SK-N-SH (cell line): Measurements from ENCODE around the gene TMEM60. TPM values are rescaled to one million over a fixed set of nuclear protein-coding genes. Genes with fewer than 3 reads are reported as not detected.

Experiments
- CTCF ChIA-PET: fragments of 300-600, 350-600 bp; formaldehyde crosslinking; extraction: SDS; loops from one replicate; lab custom pipeline; 2021; lab: Yijun Ruan, JAX
- POLR2A ChIA-PET: fragments of 350-600 bp; sonication (Branson Sonifier 250); formaldehyde crosslinking; extraction: SDS; loops from one replicate; lab custom pipeline; 2020; ENCODE audit warnings: antibody characterized with exemption, inconsistent platforms; lab: Yijun Ruan, JAX
- DNase-seq: peaks from one replicate; pipeline ENCODE4 v3.0.0; 2012
- H2AFZ ChIP-seq: fragments of 200-600 bp; sonication (generic); 2 replicates; pipeline ENCODE4 v1.8.1; 2016; ENCODE audit warnings: antibody characterized with exemption, mild to moderate bottlenecking, low read depth
- H3F3A ChIP-seq: fragments of 200-600 bp; sonication (generic); replicated peaks from 2 replicates; pipeline ENCODE3; 2016; ENCODE audit warnings: antibody characterized with exemption, mild to moderate bottlenecking; ENCODE audit not compliant: insufficient read depth
- H3K27ac ChIP-seq, 2 experiments: fragments of 200-500 bp in 1 of 2; fragments of 200-600 bp in 1 of 2; sonication (Bioruptor generic) in 1 of 2; sonication (generic), shearing (Covaris generic) in 1 of 2; 2 replicates each; pipeline versions ENCODE4 v1.5.1 to v1.6.1; 2014 to 2016; ENCODE audit warnings: low read depth in 2 of 2, inconsistent platforms in 1 of 2, low read length in 1 of 2, mild to moderate bottlenecking in 1 of 2, mixed read lengths in 1 of 2
- H3K27me3 ChIP-seq: fragments of 200-600 bp; sonication (generic), shearing (Covaris generic); 2 replicates; pipeline ENCODE4 v1.6.1; 2016; ENCODE audit warnings: mixed run types; ENCODE audit not compliant: insufficient read depth
- H3K36me3 ChIP-seq, 2 experiments: fragments of 200-500 bp in 1 of 2; fragments of 200-600 bp in 1 of 2; sonication (Bioruptor generic) in 1 of 2; sonication (generic) in 1 of 2; replicated peaks in 1 of 2; 2 replicates each; pipeline versions ENCODE3 to v1.5.1; 2014 to 2016; ENCODE audit warnings: low read length in 1 of 2, mild to moderate bottlenecking in 1 of 2; ENCODE audit not compliant: insufficient read depth in 2 of 2, control insufficient read depth in 1 of 2
- H3K4me1 ChIP-seq, 2 experiments: fragments of 200-500 bp in 1 of 2; fragments of 200-600 bp in 1 of 2; sonication (Bioruptor generic) in 1 of 2; sonication (generic), shearing (Covaris generic) in 1 of 2; 2 replicates each; pipeline versions ENCODE4 v1.5.1 to v1.6.1; 2014 to 2016; ENCODE audit warnings: low read depth in 1 of 2, low read length in 1 of 2, mixed run types in 1 of 2; ENCODE audit not compliant: insufficient read depth in 2 of 2, control insufficient read depth in 1 of 2
- H3K4me2 ChIP-seq: fragments of 200-600 bp; sonication (generic), shearing (Covaris generic); 2 replicates; pipeline ENCODE4 v1.6.1; 2017; ENCODE audit warnings: mixed run types
- H3K4me3 ChIP-seq, 2 experiments: fragments of 200-500 bp in 1 of 2; fragments of 200-600 bp in 1 of 2; sonication (Bioruptor generic) in 1 of 2; sonication (generic), shearing (Covaris generic) in 1 of 2; 2 replicates each; pipeline versions ENCODE4 v1.5.1 to v1.8.1; 2014 to 2016; ENCODE audit warnings: low read depth in 2 of 2, inconsistent platforms in 1 of 2, low read length in 1 of 2, mild to moderate bottlenecking in 1 of 2, mixed read lengths in 1 of 2, moderate library complexity in 1 of 2
- H3K79me2 ChIP-seq: fragments of 200-600 bp; sonication (generic); 2 replicates; pipeline ENCODE4 v1.8.1; 2017; ENCODE audit warnings: mild to moderate bottlenecking; ENCODE audit not compliant: insufficient read depth
- H3K9ac ChIP-seq: fragments of 200-600 bp; sonication (generic); 2 replicates; pipeline ENCODE4 v1.6.1; 2017; ENCODE audit warnings: mixed run types
- H3K9me2 ChIP-seq: fragments of 200-600 bp; sonication (generic); 2 replicates; pipeline ENCODE4 v1.6.1; 2017; ENCODE audit warnings: mixed run types
- H3K9me3 ChIP-seq: fragments of 200-600 bp; sonication (generic); 2 replicates; pipeline ENCODE4 v1.6.1; 2017; ENCODE audit warnings: mixed run types, mild to moderate bottlenecking, moderate library complexity
- H4K20me1 ChIP-seq: fragments of 200-600 bp; sonication (generic); 2 replicates; pipeline ENCODE4 v1.6.1; 2017; ENCODE audit warnings: mild to moderate bottlenecking, mixed run types; ENCODE audit not compliant: insufficient read depth
- ELF1 ChIP-seq: IDR thresholded peaks from 2 replicates; pipeline ENCODE4 v1.4.0; 2012
- EZH2phosphoT487 ChIP-seq: fragments of 200-600 bp; sonication (generic); IDR thresholded peaks from 2 replicates; pipeline ENCODE4 v1.6.1; 2017; ENCODE audit warnings: low read depth, mixed run types, mild to moderate bottlenecking, antibody characterized with exemption, moderate library complexity, borderline replicate concordance
- FOXJ3 ChIP-seq: sonication (generic); formaldehyde crosslinking; IDR thresholded peaks from 2 replicates; pipeline ENCODE4 v1.5.1; 2020; ENCODE audit warnings: mild to moderate bottlenecking, missing genetic modification reagents
- GABPA ChIP-seq: IDR thresholded peaks from 2 replicates; pipeline ENCODE4 v1.4.0; 2012; ENCODE audit warnings: low read depth, mild to moderate bottlenecking
- JUND ChIP-seq: IDR thresholded peaks from 2 replicates; pipeline ENCODE4 v1.4.0; 2012
- NFIC ChIP-seq: IDR thresholded peaks from 2 replicates; pipeline ENCODE4 v1.4.0; 2012; ENCODE audit warnings: borderline replicate concordance
- NRF1 ChIP-seq: IDR thresholded peaks from 2 replicates; pipeline ENCODE4 v1.6.1; 2012; ENCODE audit warnings: low read depth, mild to moderate bottlenecking, low read length
- POLR2AphosphoS5 ChIP-seq: IDR thresholded peaks from 2 replicates; pipeline ENCODE4 v1.6.1; 2012; ENCODE audit warnings: low read depth, low read length
- RFX5 ChIP-seq: IDR thresholded peaks from 2 replicates; pipeline ENCODE4 v1.6.1; 2012; ENCODE audit warnings: mild to moderate bottlenecking, improper control_type of control experiment, low read length
- SIN3A ChIP-seq: IDR thresholded peaks from 2 replicates; pipeline ENCODE4 v1.6.1; 2012; ENCODE audit warnings: low read depth, mild to moderate bottlenecking, low read length, moderate library complexity, borderline replicate concordance
- TAF1 ChIP-seq: IDR thresholded peaks from 2 replicates; pipeline ENCODE4 v1.6.1; 2012; ENCODE audit warnings: low read depth, mild to moderate bottlenecking, low read length, moderate library complexity, borderline replicate concordance
- TCF12 ChIP-seq: IDR thresholded peaks from 2 replicates; pipeline ENCODE4 v1.4.0; 2012
- TEAD4 ChIP-seq: IDR thresholded peaks from 2 replicates; pipeline ENCODE4 v1.4.0; 2012; ENCODE audit warnings: mild to moderate bottlenecking, borderline replicate concordance; ENCODE audit not compliant: insufficient read depth
- WGBS: methylation state at CpG from one replicate; pipeline ENCODE4 v1.1.6; 2017; ENCODE audit warnings: low lambda C conversion rate; 5-methylcytosine and 5-hydroxymethylcytosine counted together
- polyA plus RNA-seq, 3 experiments: library from polyadenylated mRNA; depleted of rRNA; stranded (reverse); fragments of >200 nt; gene quantifications; 2 replicates each; pipeline ENCODE4 v1.2.3, GENCODE V29; 2012
- TF ChIP-seq, protein P1 (sequence below): fragments of 150-350 bp; IDR thresholded peaks from 2 replicates; pipeline ENCODE4 v1.6.1; 2016; ENCODE audit warnings: mild to moderate bottlenecking, low read depth, low read length
- TF ChIP-seq, protein P2 (sequence below): IDR thresholded peaks from 2 replicates; pipeline ENCODE4; 2012
- TF ChIP-seq, protein P3 (sequence below): fragments of 150-350 bp; IDR thresholded peaks from 2 replicates; pipeline ENCODE4 v1.6.1; 2017; ENCODE audit warnings: antibody characterized with exemption, low read length, low read depth, borderline replicate concordance
- TF ChIP-seq, protein P4 (sequence below): IDR thresholded peaks from 2 replicates; pipeline ENCODE4 v1.4.0; 2012; ENCODE audit warnings: low read depth
- TF ChIP-seq, protein P5 (sequence below): IDR thresholded peaks from 2 replicates; pipeline ENCODE4 v1.4.0; 2012; ENCODE audit warnings: low read depth, borderline replicate concordance

Gene TMEM60
- polyA plus RNA-seq, 1 of the 3 experiments (the other 2 are of a cell fraction), result 24.8 TPM

DNA sequence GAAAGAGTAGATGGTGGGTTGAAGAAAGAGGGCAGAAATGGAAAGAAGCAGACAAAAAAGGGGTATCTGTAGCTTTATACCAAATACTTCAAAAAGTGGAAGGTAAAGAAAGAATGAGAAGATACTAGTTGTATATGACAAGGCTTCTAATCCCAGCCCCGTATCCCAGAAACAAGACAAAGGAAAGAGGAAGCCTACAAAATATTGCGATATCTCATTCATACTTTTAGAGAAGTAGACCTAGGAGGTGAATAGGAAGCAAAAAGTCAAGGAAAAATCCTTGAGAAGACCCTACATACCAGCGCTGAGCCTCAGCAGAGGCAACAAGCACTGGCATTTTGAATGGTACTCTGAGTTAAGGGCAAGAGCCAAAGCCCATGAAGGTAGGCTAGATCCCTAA lies 26.9 kb upstream of the TMEM60 start (continued):
- TF ChIP-seq, protein P1, sequence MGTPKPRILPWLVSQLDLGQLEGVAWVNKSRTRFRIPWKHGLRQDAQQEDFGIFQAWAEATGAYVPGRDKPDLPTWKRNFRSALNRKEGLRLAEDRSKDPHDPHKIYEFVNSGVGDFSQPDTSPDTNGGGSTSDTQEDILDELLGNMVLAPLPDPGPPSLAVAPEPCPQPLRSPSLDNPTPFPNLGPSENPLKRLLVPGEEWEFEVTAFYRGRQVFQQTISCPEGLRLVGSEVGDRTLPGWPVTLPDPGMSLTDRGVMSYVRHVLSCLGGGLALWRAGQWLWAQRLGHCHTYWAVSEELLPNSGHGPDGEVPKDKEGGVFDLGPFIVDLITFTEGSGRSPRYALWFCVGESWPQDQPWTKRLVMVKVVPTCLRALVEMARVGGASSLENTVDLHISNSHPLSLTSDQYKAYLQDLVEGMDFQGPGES, result no peak
- TF ChIP-seq, protein P2, sequence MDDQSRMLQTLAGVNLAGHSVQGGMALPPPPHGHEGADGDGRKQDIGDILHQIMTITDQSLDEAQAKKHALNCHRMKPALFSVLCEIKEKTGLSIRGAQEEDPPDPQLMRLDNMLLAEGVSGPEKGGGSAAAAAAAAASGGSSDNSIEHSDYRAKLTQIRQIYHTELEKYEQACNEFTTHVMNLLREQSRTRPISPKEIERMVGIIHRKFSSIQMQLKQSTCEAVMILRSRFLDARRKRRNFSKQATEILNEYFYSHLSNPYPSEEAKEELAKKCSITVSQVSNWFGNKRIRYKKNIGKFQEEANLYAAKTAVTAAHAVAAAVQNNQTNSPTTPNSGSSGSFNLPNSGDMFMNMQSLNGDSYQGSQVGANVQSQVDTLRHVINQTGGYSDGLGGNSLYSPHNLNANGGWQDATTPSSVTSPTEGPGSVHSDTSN, result no peak
- TF ChIP-seq RFX5 (no peak), TCF12 (no peak), JUND (no peak), NFIC (no peak), SIN3A (no peak)
- TF ChIP-seq, protein P3, sequence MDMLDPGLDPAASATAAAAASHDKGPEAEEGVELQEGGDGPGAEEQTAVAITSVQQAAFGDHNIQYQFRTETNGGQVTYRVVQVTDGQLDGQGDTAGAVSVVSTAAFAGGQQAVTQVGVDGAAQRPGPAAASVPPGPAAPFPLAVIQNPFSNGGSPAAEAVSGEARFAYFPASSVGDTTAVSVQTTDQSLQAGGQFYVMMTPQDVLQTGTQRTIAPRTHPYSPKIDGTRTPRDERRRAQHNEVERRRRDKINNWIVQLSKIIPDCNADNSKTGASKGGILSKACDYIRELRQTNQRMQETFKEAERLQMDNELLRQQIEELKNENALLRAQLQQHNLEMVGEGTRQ, result no peak

DNA sequence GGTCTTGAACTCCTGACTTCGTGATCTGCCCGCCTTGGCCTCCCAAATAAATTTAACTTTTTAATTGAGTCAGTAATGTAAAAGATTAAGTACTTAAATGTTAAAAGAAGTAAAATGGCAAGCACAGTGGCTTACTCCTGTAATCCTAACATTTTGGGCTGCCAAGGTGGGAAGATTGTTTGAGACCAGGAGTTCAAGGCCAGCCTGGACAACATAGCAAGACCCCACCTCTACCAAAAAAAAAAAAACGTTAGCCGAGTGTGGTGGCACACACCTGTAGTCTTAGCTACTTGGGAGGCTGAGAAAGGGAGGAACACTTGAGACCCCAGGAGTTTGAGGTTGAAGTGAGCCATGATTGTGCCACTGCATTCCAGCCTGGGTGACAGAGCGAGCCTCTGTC lies 26.4 kb upstream of the TMEM60 start:
- DNase-seq, result no peak
- TF ChIP-seq GABPA (no peak), JUND (no peak), POLR2AphosphoS5 (no peak), NFIC (no peak)
- TF ChIP-seq, protein P4, sequence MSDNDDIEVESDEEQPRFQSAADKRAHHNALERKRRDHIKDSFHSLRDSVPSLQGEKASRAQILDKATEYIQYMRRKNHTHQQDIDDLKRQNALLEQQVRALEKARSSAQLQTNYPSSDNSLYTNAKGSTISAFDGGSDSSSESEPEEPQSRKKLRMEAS, result no peak
- ChIA-PET POLR2A (no interaction called here), CTCF (interaction anchor here (1.1 kb wide), 1 partner anchor 10 kb away, joined by 3 read pairs; no protein-coding TSS in a partner anchor)
- H3K36me3 ChIP-seq, result peaks cover 0 to 15% of the 10 kb centered on the region in 2 experiments
- no peak overlapping the region for H3K4me3 ChIP-seq
- no peak overlapping the region for H3K4me2 ChIP-seq
- H3K4me1 ChIP-seq, result no peaks in the 10 kb centered on the region
- no peaks in the 10 kb centered on the region for H3K27me3 ChIP-seq
- no peak overlapping the region for H3K9ac ChIP-seq
- H3K27ac ChIP-seq, result no peak overlapping the region
- peaks cover 23% of the 10 kb centered on the region for H3K9me3 ChIP-seq
- no peaks in the 10 kb centered on the region for H3K9me2 ChIP-seq
- no peak overlapping the region for H2AFZ ChIP-seq
- 100% methylated on average over 5 of the region's 5 CpGs for WGBS
- H3K79me2 ChIP-seq, result peaks cover 76% of the 10 kb centered on the region
- H4K20me1 ChIP-seq, result no peaks in the 10 kb centered on the region
- peaks cover 4% of the 10 kb centered on the region for H3F3A ChIP-seq

DNA sequence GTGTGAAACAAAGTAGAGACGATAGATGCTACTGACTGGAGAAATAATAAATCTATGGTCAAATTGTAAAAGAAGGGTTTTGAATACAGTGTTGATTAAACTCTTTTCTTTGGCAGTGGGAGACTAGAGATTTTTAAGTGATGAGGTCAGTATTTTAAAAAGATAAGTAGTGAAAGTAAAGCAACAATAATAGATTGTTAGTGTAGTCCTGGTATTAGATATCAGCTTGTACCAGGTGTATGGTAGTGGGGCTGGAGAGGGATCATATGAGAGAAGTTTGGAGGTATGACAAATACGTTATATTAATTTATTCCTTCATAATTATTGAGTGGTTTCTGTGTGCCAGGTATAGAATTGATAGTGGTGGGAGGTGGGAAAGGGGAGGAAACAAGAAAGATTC lies 25.6 kb upstream of the TMEM60 start:
- H3K9ac ChIP-seq, result no peak overlapping the region
- no peaks in the 10 kb centered on the region for H4K20me1 ChIP-seq
- no peak overlapping the region for H3K27ac ChIP-seq
- DNase-seq, result no peak
- peaks cover 0 to 23% of the 10 kb centered on the region in 2 experiments for H3K36me3 ChIP-seq
- 94% methylated on average over 2 of the region's 2 CpGs for WGBS
- peaks cover 4% of the 10 kb centered on the region for H3F3A ChIP-seq
- peaks cover 31% of the 10 kb centered on the region for H3K9me3 ChIP-seq
- ChIA-PET POLR2A (no interaction called here), CTCF (interaction anchor here (1.1 kb wide), 1 partner anchor 10 kb away, joined by 3 read pairs; no protein-coding TSS in a partner anchor)
- TF ChIP-seq ELF1, result no peak
- TF ChIP-seq FOXJ3 (CRISPR knock-in tag), result no peak
- TF ChIP-seq JUND, result no peak
- no peak for TF ChIP-seq NRF1
- TF ChIP-seq EZH2phosphoT487, result no peak
- TF ChIP-seq, protein P1, result no peak
- TF ChIP-seq, protein P5, sequence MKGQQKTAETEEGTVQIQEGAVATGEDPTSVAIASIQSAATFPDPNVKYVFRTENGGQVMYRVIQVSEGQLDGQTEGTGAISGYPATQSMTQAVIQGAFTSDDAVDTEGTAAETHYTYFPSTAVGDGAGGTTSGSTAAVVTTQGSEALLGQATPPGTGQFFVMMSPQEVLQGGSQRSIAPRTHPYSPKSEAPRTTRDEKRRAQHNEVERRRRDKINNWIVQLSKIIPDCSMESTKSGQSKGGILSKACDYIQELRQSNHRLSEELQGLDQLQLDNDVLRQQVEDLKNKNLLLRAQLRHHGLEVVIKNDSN, result no peak
- TF ChIP-seq TEAD4, result no peak
- no peak for TF ChIP-seq TAF1
- no peaks in the 10 kb centered on the region for H3K9me2 ChIP-seq
- H3K4me2 ChIP-seq, result no peak overlapping the region
- H3K4me1 ChIP-seq, result no peaks in the 10 kb centered on the region
- H3K27me3 ChIP-seq, result no peaks in the 10 kb centered on the region
- H3K79me2 ChIP-seq, result peaks cover 79% of the 10 kb centered on the region
- no peak overlapping the region for H2AFZ ChIP-seq
- H3K4me3 ChIP-seq, result no peak overlapping the region
